HEK293 (cell line): ENCODE data around the gene CDK3.

ENCODE experiments used
- CTCF ChIA-PET: fragments of 350-600 bp; formaldehyde crosslinking; extraction: SDS; loops from one replicate; lab custom pipeline; 2021; ENCODE audit warnings: antibody characterized with exemption; lab: Yijun Ruan, JAX
- POLR2A ChIA-PET: fragments of 300-600 bp; formaldehyde crosslinking; extraction: SDS; loops from one replicate; lab custom pipeline; 2020; ENCODE audit warnings: antibody characterized with exemption, inconsistent platforms; lab: Yijun Ruan, JAX
- H3K27ac ChIP-seq: fragments of 200-500 bp; sonication (Bioruptor generic); 2 replicates; pipeline ENCODE4 v1.5.1; 2014; ENCODE audit warnings: low read depth, low read length, control low read depth, inconsistent platforms; ENCODE audit errors: extremely low read depth
- H3K36me3 ChIP-seq, 2 experiments: fragments of 200-500 bp in 1 of 2; sonication (Bioruptor generic) in 1 of 2; 1 replicate in 1 of 2; 2 replicates in 1 of 2; pipeline ENCODE4 v1.5.1; 2014 to 2017; ENCODE audit warnings: inconsistent platforms in 2 of 2, low read length in 2 of 2; ENCODE audit not compliant: control insufficient read depth in 2 of 2, insufficient read depth in 1 of 2
- H3K4me1 ChIP-seq: fragments of 200-500 bp; sonication (Bioruptor generic); 2 replicates; pipeline ENCODE4 v1.5.1; 2014; ENCODE audit warnings: mild to moderate bottlenecking, low read length, inconsistent platforms; ENCODE audit not compliant: control insufficient read depth, insufficient read depth
- H3K4me3 ChIP-seq: 2 replicates; pipeline ENCODE4 v1.5.1; 2011; ENCODE audit warnings: low read depth, mild to moderate bottlenecking, control low read depth, low read length, moderate library complexity
- H3K9me3 ChIP-seq: fragments of 200-500 bp; sonication (Bioruptor generic); 2 replicates; pipeline ENCODE4 v1.5.1; 2014; ENCODE audit warnings: low read depth, low read length, inconsistent platforms; ENCODE audit not compliant: control insufficient read depth, insufficient read depth
- GLIS1 ChIP-seq: fragments of 450-650 bp; formaldehyde crosslinking; IDR thresholded peaks from 2 replicates; pipeline ENCODE4 v1.5.1; 2016; ENCODE audit warnings: missing biosample characterization, missing genetic modification characterization
- GLIS2 ChIP-seq: fragments of 450-650 bp; formaldehyde crosslinking; IDR thresholded peaks from 2 replicates; pipeline ENCODE4 v1.5.1; 2016; ENCODE audit warnings: missing biosample characterization, missing genetic modification characterization
- KLF1 ChIP-seq: fragments of 450-650 bp; formaldehyde crosslinking; IDR thresholded peaks from 2 replicates; pipeline ENCODE4 v1.5.1; 2016; ENCODE audit warnings: missing biosample characterization, missing genetic modification characterization
- KLF10 ChIP-seq: fragments of 450-650 bp; IDR thresholded peaks from 2 replicates; pipeline ENCODE4 v1.5.1; 2018; ENCODE audit warnings: missing biosample characterization, mild to moderate bottlenecking, missing genetic modification characterization
- KLF9 ChIP-seq: fragments of 450-650 bp; formaldehyde crosslinking; IDR thresholded peaks from 2 replicates; pipeline ENCODE4 v1.5.1; 2016; ENCODE audit warnings: missing biosample characterization, missing genetic modification characterization, low read depth
- SCRT2 ChIP-seq: fragments of 450-650 bp; formaldehyde crosslinking; IDR thresholded peaks from 2 replicates; pipeline ENCODE4 v1.5.1; 2016; ENCODE audit warnings: missing biosample characterization, missing genetic modification characterization
- SP2 ChIP-seq: fragments of 450-650 bp; formaldehyde crosslinking; IDR thresholded peaks from 2 replicates; pipeline ENCODE4 v1.5.1; 2016; ENCODE audit warnings: missing biosample characterization, missing genetic modification characterization
- SP3 ChIP-seq: fragments of 450-650 bp; formaldehyde crosslinking; IDR thresholded peaks from 2 replicates; pipeline ENCODE4 v1.5.1; 2016; ENCODE audit warnings: missing biosample characterization, missing genetic modification characterization
- TRIM28 ChIP-seq: IDR thresholded peaks from 2 replicates; pipeline ENCODE4 v1.6.1; 2011; ENCODE audit warnings: low read length, control low read depth, borderline replicate concordance
- YY2 ChIP-seq: fragments of 450-650 bp; formaldehyde crosslinking; IDR thresholded peaks from 2 replicates; pipeline ENCODE4 v1.5.1; 2016; ENCODE audit warnings: missing biosample characterization, missing genetic modification characterization
- ZBTB17 ChIP-seq: fragments of 450-650 bp; formaldehyde crosslinking; IDR thresholded peaks from 2 replicates; pipeline ENCODE4 v1.5.1; 2016; ENCODE audit warnings: missing biosample characterization, missing genetic modification characterization
- ZEB2 ChIP-seq: fragments of 450-650 bp; formaldehyde crosslinking; IDR thresholded peaks from 2 replicates; pipeline ENCODE4 v1.5.1; 2016; ENCODE audit warnings: missing biosample characterization, missing genetic modification characterization
- ZFHX2 ChIP-seq: fragments of 450-650 bp; formaldehyde crosslinking; conservative IDR thresholded peaks from 2 replicates; pipeline ENCODE4 v1.5.1; 2016; ENCODE audit warnings: missing biosample characterization, missing genetic modification characterization
- ZFP69B ChIP-seq: fragments of 450-650 bp; formaldehyde crosslinking; IDR thresholded peaks from 2 replicates; pipeline ENCODE4 v1.5.1; 2016; ENCODE audit warnings: missing biosample characterization, missing genetic modification characterization
- ZIC2 ChIP-seq: fragments of 450-650 bp; formaldehyde crosslinking; IDR thresholded peaks from 2 replicates; pipeline ENCODE4 v1.5.1; 2016; ENCODE audit warnings: missing biosample characterization, missing genetic modification characterization
- ZNF223 ChIP-seq: fragments of 450-650 bp; formaldehyde crosslinking; IDR thresholded peaks from 2 replicates; pipeline ENCODE4 v1.5.1; 2016; ENCODE audit warnings: missing biosample characterization, missing genetic modification characterization
- ZNF335 ChIP-seq: fragments of 450-650 bp; formaldehyde crosslinking; conservative IDR thresholded peaks from 2 replicates; pipeline ENCODE4 v1.5.1; 2016; ENCODE audit warnings: missing biosample characterization, missing genetic modification characterization
- ZNF341 ChIP-seq: fragments of 450-650 bp; formaldehyde crosslinking; IDR thresholded peaks from 2 replicates; pipeline ENCODE4; 2016; ENCODE audit warnings: low read depth, missing biosample characterization, missing genetic modification characterization
- ZNF423 ChIP-seq: fragments of 450-650 bp; formaldehyde crosslinking; IDR thresholded peaks from 2 replicates; pipeline ENCODE4 v1.5.1; 2016; ENCODE audit warnings: missing biosample characterization, missing genetic modification characterization
- ZNF76 ChIP-seq: fragments of 450-650 bp; formaldehyde crosslinking; IDR thresholded peaks from 2 replicates; pipeline ENCODE4; 2016; ENCODE audit warnings: low read depth, missing biosample characterization, missing genetic modification characterization, borderline replicate concordance
- TF ChIP-seq, protein P1 (sequence below): fragments of 450-650 bp; formaldehyde crosslinking; IDR thresholded peaks from 2 replicates; pipeline ENCODE4 v1.5.1; 2016; ENCODE audit warnings: missing biosample characterization, missing genetic modification characterization
- TF ChIP-seq, protein P2 (sequence below): fragments of 450-650 bp; formaldehyde crosslinking; IDR thresholded peaks from 2 replicates; pipeline ENCODE4 v1.5.1; 2017; ENCODE audit warnings: missing biosample characterization, missing genetic modification characterization
- TF ChIP-seq, protein P3 (sequence below): fragments of 450-650 bp; formaldehyde crosslinking; IDR thresholded peaks from 2 replicates; pipeline ENCODE4 v1.5.1; 2016; ENCODE audit warnings: missing biosample characterization, missing genetic modification characterization
- TF ChIP-seq, protein P4 (sequence below): fragments of 450-650 bp; formaldehyde crosslinking; IDR thresholded peaks from 2 replicates; pipeline ENCODE4 v1.5.1; 2016; ENCODE audit warnings: missing biosample characterization, missing genetic modification characterization
- TF ChIP-seq, protein P5 (sequence below): fragments of 450-650 bp; formaldehyde crosslinking; IDR thresholded peaks from 2 replicates; pipeline ENCODE4 v1.5.1; 2016; ENCODE audit warnings: missing biosample characterization, missing genetic modification characterization

The CDK3 gene

GRCh38 chr17:75983501-75984181, 17.0 kb upstream of the CDK3 start:
- no peaks in the 10 kb centered on the region; a peak in 1 of 3 replicates for H3K36me3 ChIP-seq
- TF ChIP-seq ZNF335 (peak; percentile 22; the same call in 1 of the 2 replicates), ZIC2 (0 out of 2 replicates have a peak, but pooled peaks have one; percentile 7), GLIS2 (tag by site-specific recombination) (peak; percentile 80), ZNF341 (tag by site-specific recombination) (no peak), GLIS1 (tag by site-specific recombination) (peak; percentile 93), KLF1 (tag by site-specific recombination) (peak; percentile 89), ZNF423 (tag by site-specific recombination) (no peak), YY2 (tag by site-specific recombination) (0 out of 2 replicates have a peak, but pooled peaks have one; percentile 7), ZFP69B (tag by site-specific recombination) (peak; percentile 69; the same call in 1 of the 2 replicates), SCRT2 (tag by site-specific recombination) (peak; percentile 41; the same call in 1 of the 2 replicates), ZNF223 (tag by site-specific recombination) (no peak), KLF10 (peak; percentile 81), TRIM28 (no peak), ZEB2 (0 out of 2 replicates have a peak, but pooled peaks have one; percentile 9), ZFHX2 (tag by site-specific recombination) (peak; percentile 30; the same call in 1 of the 2 replicates), SP3 (tag by site-specific recombination) (peak; percentile 61), ZNF76 (tag by site-specific recombination) (no peak), ZBTB17 (peak; percentile 85), KLF9 (tag by site-specific recombination) (peak; percentile 69; the same call in 1 of the 2 replicates), SP2 (tag by site-specific recombination) (peak; percentile 49)
- TF ChIP-seq, protein P1, sequence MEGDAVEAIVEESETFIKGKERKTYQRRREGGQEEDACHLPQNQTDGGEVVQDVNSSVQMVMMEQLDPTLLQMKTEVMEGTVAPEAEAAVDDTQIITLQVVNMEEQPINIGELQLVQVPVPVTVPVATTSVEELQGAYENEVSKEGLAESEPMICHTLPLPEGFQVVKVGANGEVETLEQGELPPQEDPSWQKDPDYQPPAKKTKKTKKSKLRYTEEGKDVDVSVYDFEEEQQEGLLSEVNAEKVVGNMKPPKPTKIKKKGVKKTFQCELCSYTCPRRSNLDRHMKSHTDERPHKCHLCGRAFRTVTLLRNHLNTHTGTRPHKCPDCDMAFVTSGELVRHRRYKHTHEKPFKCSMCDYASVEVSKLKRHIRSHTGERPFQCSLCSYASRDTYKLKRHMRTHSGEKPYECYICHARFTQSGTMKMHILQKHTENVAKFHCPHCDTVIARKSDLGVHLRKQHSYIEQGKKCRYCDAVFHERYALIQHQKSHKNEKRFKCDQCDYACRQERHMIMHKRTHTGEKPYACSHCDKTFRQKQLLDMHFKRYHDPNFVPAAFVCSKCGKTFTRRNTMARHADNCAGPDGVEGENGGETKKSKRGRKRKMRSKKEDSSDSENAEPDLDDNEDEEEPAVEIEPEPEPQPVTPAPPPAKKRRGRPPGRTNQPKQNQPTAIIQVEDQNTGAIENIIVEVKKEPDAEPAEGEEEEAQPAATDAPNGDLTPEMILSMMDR (tag by site-specific recombination) = no peak
- TF ChIP-seq, protein P2, sequence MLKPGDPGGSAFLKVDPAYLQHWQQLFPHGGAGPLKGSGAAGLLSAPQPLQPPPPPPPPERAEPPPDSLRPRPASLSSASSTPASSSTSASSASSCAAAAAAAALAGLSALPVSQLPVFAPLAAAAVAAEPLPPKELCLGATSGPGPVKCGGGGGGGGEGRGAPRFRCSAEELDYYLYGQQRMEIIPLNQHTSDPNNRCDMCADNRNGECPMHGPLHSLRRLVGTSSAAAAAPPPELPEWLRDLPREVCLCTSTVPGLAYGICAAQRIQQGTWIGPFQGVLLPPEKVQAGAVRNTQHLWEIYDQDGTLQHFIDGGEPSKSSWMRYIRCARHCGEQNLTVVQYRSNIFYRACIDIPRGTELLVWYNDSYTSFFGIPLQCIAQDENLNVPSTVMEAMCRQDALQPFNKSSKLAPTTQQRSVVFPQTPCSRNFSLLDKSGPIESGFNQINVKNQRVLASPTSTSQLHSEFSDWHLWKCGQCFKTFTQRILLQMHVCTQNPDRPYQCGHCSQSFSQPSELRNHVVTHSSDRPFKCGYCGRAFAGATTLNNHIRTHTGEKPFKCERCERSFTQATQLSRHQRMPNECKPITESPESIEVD = peak; percentile 15; the same call in 1 of the 2 replicates
- TF ChIP-seq, protein P3, sequence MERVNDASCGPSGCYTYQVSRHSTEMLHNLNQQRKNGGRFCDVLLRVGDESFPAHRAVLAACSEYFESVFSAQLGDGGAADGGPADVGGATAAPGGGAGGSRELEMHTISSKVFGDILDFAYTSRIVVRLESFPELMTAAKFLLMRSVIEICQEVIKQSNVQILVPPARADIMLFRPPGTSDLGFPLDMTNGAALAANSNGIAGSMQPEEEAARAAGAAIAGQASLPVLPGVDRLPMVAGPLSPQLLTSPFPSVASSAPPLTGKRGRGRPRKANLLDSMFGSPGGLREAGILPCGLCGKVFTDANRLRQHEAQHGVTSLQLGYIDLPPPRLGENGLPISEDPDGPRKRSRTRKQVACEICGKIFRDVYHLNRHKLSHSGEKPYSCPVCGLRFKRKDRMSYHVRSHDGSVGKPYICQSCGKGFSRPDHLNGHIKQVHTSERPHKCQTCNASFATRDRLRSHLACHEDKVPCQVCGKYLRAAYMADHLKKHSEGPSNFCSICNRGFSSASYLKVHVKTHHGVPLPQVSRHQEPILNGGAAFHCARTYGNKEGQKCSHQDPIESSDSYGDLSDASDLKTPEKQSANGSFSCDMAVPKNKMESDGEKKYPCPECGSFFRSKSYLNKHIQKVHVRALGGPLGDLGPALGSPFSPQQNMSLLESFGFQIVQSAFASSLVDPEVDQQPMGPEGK = peak; percentile 93
- TF ChIP-seq, protein P4, sequence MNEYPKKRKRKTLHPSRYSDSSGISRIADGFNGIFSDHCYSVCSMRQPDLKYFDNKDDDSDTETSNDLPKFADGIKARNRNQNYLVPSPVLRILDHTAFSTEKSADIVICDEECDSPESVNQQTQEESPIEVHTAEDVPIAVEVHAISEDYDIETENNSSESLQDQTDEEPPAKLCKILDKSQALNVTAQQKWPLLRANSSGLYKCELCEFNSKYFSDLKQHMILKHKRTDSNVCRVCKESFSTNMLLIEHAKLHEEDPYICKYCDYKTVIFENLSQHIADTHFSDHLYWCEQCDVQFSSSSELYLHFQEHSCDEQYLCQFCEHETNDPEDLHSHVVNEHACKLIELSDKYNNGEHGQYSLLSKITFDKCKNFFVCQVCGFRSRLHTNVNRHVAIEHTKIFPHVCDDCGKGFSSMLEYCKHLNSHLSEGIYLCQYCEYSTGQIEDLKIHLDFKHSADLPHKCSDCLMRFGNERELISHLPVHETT (tag by site-specific recombination) = no peak
- TF ChIP-seq, protein P5, sequence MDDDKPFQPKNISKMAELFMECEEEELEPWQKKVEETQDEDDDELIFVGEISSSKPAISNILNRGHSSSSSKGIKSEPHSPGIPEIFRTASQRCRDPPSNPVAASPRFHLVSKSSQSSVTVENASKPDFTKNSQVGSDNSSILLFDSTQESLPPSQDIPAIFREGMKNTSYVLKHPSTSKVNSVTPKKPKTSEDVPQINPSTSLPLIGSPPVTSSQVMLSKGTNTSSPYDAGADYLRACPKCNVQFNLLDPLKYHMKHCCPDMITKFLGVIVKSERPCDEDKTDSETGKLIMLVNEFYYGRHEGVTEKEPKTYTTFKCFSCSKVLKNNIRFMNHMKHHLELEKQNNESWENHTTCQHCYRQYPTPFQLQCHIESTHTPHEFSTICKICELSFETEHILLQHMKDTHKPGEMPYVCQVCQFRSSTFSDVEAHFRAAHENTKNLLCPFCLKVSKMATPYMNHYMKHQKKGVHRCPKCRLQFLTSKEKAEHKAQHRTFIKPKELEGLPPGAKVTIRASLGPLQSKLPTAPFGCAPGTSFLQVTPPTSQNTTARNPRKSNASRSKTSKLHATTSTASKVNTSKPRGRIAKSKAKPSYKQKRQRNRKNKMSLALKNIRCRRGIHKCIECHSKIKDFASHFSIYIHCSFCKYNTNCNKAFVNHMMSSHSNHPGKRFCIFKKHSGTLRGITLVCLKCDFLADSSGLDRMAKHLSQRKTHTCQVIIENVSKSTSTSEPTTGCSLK (tag by site-specific recombination) = no peak
- H3K4me1 ChIP-seq = peaks cover 11% of the 10 kb centered on the region
- ChIA-PET CTCF (interaction anchor here (0.7 to 2.7 kb wide), 6 partner anchors 8 to 30 kb away, joined by 3 to 15 read pairs (median 10); partner anchors contain the start of gene CDK3), POLR2A (interaction anchor here (1.3 to 1.9 kb wide), 3 partner anchors 13 to 43 kb away, joined by 6 to 8 read pairs (median 7); partner anchors contain the start of gene FBF1)
- peak overlapping the region; percentile 10 for H3K27ac ChIP-seq
- no peak overlapping the region for H3K4me3 ChIP-seq
- no peaks in the 10 kb centered on the region for H3K9me3 ChIP-seq
